ENCODE data around the gene NACC2.

GRCh38 chr9:136089697-136090045, 5.4 kb downstream of the NACC2 start:
- TF ChIP-seq CTCF (IDR thresholded peaks at IDR 0.05; ENCODE audit: low read depth, low read length) (peak; percentile 51), EZH2phosphoT487 (IDR thresholded peaks at IDR 0.05; ENCODE audit: low read depth) (no peak)

Data from OCI-LY3 (cell line).